Trophoblast cell (in vitro differentiated cells and primary cell): ENCODE data around the gene LYRM7.

Source experiments
- DNase-seq, 2 donors: peaks; one replicate each; pipeline ENCODE4 v3.0.0-alpha.2; 2016
- H2AFZ ChIP-seq: 2 replicates; pipeline ENCODE4 v1.6.1; 2013; ENCODE audit warnings: low read length, moderate library complexity, mild to moderate bottlenecking; ENCODE audit not compliant: insufficient read depth, poor library complexity
- H2AK5ac ChIP-seq: 2 replicates; pipeline ENCODE4 v1.6.1; 2013; ENCODE audit warnings: mild to moderate bottlenecking, low read length
- H2BK120ac ChIP-seq: 2 replicates; pipeline ENCODE4 v1.6.1; 2013; ENCODE audit warnings: low read length, mild to moderate bottlenecking, moderate library complexity; ENCODE audit not compliant: insufficient read depth, poor library complexity
- H2BK12ac ChIP-seq: 2 replicates; pipeline ENCODE4 v1.6.1; 2013; ENCODE audit warnings: mild to moderate bottlenecking, low read length, moderate library complexity
- H2BK5ac ChIP-seq: 2 replicates; pipeline ENCODE4 v1.6.1; 2013; ENCODE audit warnings: low read length, low read depth, moderate library complexity, mild to moderate bottlenecking; ENCODE audit not compliant: poor library complexity
- H3K14ac ChIP-seq: 2 replicates; pipeline ENCODE4 v1.6.1; 2013; ENCODE audit warnings: mild to moderate bottlenecking, low read length
- H3K18ac ChIP-seq: 2 replicates; pipeline ENCODE4 v1.6.1; 2013; ENCODE audit warnings: mild to moderate bottlenecking, low read length
- H3K23ac ChIP-seq: 2 replicates; pipeline ENCODE4 v1.6.1; 2013; ENCODE audit warnings: low read length
- H3K27ac ChIP-seq: 2 replicates; pipeline ENCODE4 v1.5.1; 2013; ENCODE audit warnings: low read depth, mild to moderate bottlenecking, inconsistent platforms, low read length, moderate library complexity
- H3K27me3 ChIP-seq: 2 replicates; pipeline ENCODE4 v1.6.1; 2013; ENCODE audit warnings: inconsistent platforms, mild to moderate bottlenecking, low read length, moderate library complexity; ENCODE audit not compliant: insufficient read depth
- H3K36me3 ChIP-seq, 2 experiments: 1 replicate in 1 of 2; 2 replicates in 1 of 2; pipeline ENCODE4 v1.6.1; 2013; ENCODE audit warnings: low read length in 2 of 2, mild to moderate bottlenecking in 2 of 2, moderate library complexity in 1 of 2; ENCODE audit not compliant: insufficient read depth in 2 of 2, control insufficient read depth in 1 of 2
- H3K4ac ChIP-seq: 2 replicates; pipeline ENCODE4 v1.6.1; 2013; ENCODE audit warnings: low read depth, mild to moderate bottlenecking, low read length, moderate library complexity
- H3K4me1 ChIP-seq, 2 experiments: 1 replicate in 1 of 2; 2 replicates in 1 of 2; pipeline ENCODE4 v1.6.1; 2013; ENCODE audit warnings: low read length in 2 of 2, mild to moderate bottlenecking in 2 of 2, moderate library complexity in 1 of 2; ENCODE audit not compliant: insufficient read depth in 2 of 2, control insufficient read depth in 1 of 2
- H3K4me2 ChIP-seq: 2 replicates; pipeline ENCODE4 v1.6.1; 2013; ENCODE audit warnings: inconsistent platforms, mild to moderate bottlenecking, low read length, moderate library complexity
- H3K4me3 ChIP-seq: 2 replicates; pipeline ENCODE4 v1.5.1; 2013; ENCODE audit warnings: mild to moderate bottlenecking, low read depth, low read length, inconsistent platforms
- H3K79me1 ChIP-seq: one replicate; pipeline ENCODE4 v1.6.1; 2013; ENCODE audit warnings: low read length
- H3K79me2 ChIP-seq: 2 replicates; pipeline ENCODE4 v1.6.1; 2013; ENCODE audit warnings: low read length, mild to moderate bottlenecking; ENCODE audit not compliant: control insufficient read depth, insufficient read depth, poor library complexity
- H3K9ac ChIP-seq: 2 replicates; pipeline ENCODE4 v1.6.1; 2013; ENCODE audit warnings: mild to moderate bottlenecking, low read length
- H3K9me3 ChIP-seq: 2 replicates; pipeline ENCODE4 v1.6.1; 2013; ENCODE audit warnings: low read depth, mild to moderate bottlenecking, control low read depth, inconsistent platforms, low read length; ENCODE audit not compliant: insufficient read depth
- H4K12ac ChIP-seq: 2 replicates; pipeline ENCODE4 v1.6.1; 2013; ENCODE audit warnings: low read depth, mild to moderate bottlenecking, low read length, moderate library complexity
- H4K8ac ChIP-seq: 2 replicates; pipeline ENCODE4 v1.6.1; 2013; ENCODE audit warnings: low read depth, mild to moderate bottlenecking, low read length, moderate library complexity
- H4K91ac ChIP-seq: one replicate; pipeline ENCODE4 v1.6.1; 2013; ENCODE audit warnings: low read depth, mild to moderate bottlenecking, low read length, moderate library complexity
- whole genome bisulfite sequencing: extraction: QIAGEN DNeasy Blood & Tissue Kit; methylation state at CpG from one replicate; pipeline ENCODE4 v1.1.7; 2013; ENCODE audit warnings: missing lambda C conversion rate; ENCODE audit not compliant: insufficient read length, insufficient coverage; ENCODE audit errors: extremely low coverage; 5-methylcytosine and 5-hydroxymethylcytosine counted together

The LYRM7 gene

GRCh38 chr5:131206061-131206460, 35.3 kb downstream of the LYRM7 start:
- no peak overlapping the region for H3K4ac ChIP-seq
- no peak overlapping the region for H2AFZ ChIP-seq
- H3K27me3 ChIP-seq: no peaks in the 10 kb centered on the region
- no peak overlapping the region for H3K14ac ChIP-seq
- DNase-seq: no peak
- no peak overlapping the region for H3K18ac ChIP-seq
- H3K23ac ChIP-seq: no peak overlapping the region
- no peak overlapping the region for H3K4me3 ChIP-seq
- H2BK5ac ChIP-seq: no peak overlapping the region
- no peak overlapping the region for H3K27ac ChIP-seq
- no peaks in the 10 kb centered on the region for H3K9me3 ChIP-seq
- no peaks in the 10 kb centered on the region for H3K79me1 ChIP-seq
- no peaks in the 10 kb centered on the region for H3K79me2 ChIP-seq
- no peak overlapping the region for H2AK5ac ChIP-seq
- H3K4me1 ChIP-seq: no peaks in the 10 kb centered on the region
- no peak overlapping the region for H4K91ac ChIP-seq
- no peak overlapping the region for H2BK12ac ChIP-seq
- H4K12ac ChIP-seq: no peak overlapping the region
- H2BK120ac ChIP-seq: no peak overlapping the region
- no peak overlapping the region for H3K9ac ChIP-seq
- no peak overlapping the region for H3K4me2 ChIP-seq
- WGBS: no CpG with 5 or more reads among the region's 2 CpGs
- no peaks in the 10 kb centered on the region for H3K36me3 ChIP-seq
- H4K8ac ChIP-seq: no peak overlapping the region

- Histone ChIP-seq H3K27me3 (no peaks in the 10 kb centered on the region), H3K79me2 (no peaks in the 10 kb centered on the region), H4K8ac (no peak overlapping the region), H4K12ac (no peak overlapping the region), H2AFZ (no peak overlapping the region), H2AK5ac (no peak overlapping the region), H3K27ac (no peak overlapping the region), H3K79me1 (no peaks in the 10 kb centered on the region), H3K4ac (no peak overlapping the region), H2BK120ac (no peak overlapping the region), H3K9ac (no peak overlapping the region), H3K9me3 (no peaks in the 10 kb centered on the region), H3K4me1 (no peaks in the 10 kb centered on the region), H3K14ac (no peak overlapping the region), H3K4me2 (no peak overlapping the region), H3K4me3 (no peak overlapping the region), H2BK5ac (no peak overlapping the region), H2BK12ac (no peak overlapping the region), H3K18ac (no peak overlapping the region), H4K91ac (no peak overlapping the region), H3K23ac (no peak overlapping the region), H3K36me3 (no peaks in the 10 kb centered on the region)
- WGBS: no CpG with 5 or more reads among the region's 1 CpG
- no peak for DNase-seq
These were observed 36.0 kb downstream of the LYRM7 start for GRCh38 chr5:131206772-131207171.

- no peak overlapping the region for H3K23ac ChIP-seq
- no peak overlapping the region for H3K14ac ChIP-seq
- no peaks in the 10 kb centered on the region for H3K27me3 ChIP-seq
- H3K27ac ChIP-seq: no peak overlapping the region
- H3K4ac ChIP-seq: no peak overlapping the region
- no peak overlapping the region for H4K8ac ChIP-seq
- H3K4me1 ChIP-seq: no peaks in the 10 kb centered on the region
- H2AFZ ChIP-seq: no peak overlapping the region
- H3K36me3 ChIP-seq: no peaks in the 10 kb centered on the region
- WGBS: no CpG with 5 or more reads among the region's 1 CpG
- H2BK120ac ChIP-seq: no peak overlapping the region
- H3K4me3 ChIP-seq: no peak overlapping the region
- H2AK5ac ChIP-seq: no peak overlapping the region
- H4K91ac ChIP-seq: no peak overlapping the region
- no peaks in the 10 kb centered on the region for H3K79me2 ChIP-seq
- no peaks in the 10 kb centered on the region for H3K79me1 ChIP-seq
- H3K4me2 ChIP-seq: no peak overlapping the region
- no peaks in the 10 kb centered on the region for H3K9me3 ChIP-seq
- no peak overlapping the region for H4K12ac ChIP-seq
- no peak overlapping the region for H2BK12ac ChIP-seq
- no peak overlapping the region for H2BK5ac ChIP-seq
- H3K18ac ChIP-seq: no peak overlapping the region
- no peak overlapping the region for H3K9ac ChIP-seq
- no peak for DNase-seq
These were observed 38.4 kb downstream of the LYRM7 start for GRCh38 chr5:131209175-131209505.

- no peak overlapping the region for H3K18ac ChIP-seq
- H3K27me3 ChIP-seq: no peaks in the 10 kb centered on the region
- no peak overlapping the region for H2AFZ ChIP-seq
- H3K4ac ChIP-seq: no peak overlapping the region
- no peaks in the 10 kb centered on the region for H3K79me1 ChIP-seq
- no peak overlapping the region for H4K12ac ChIP-seq
- no peaks in the 10 kb centered on the region for H3K79me2 ChIP-seq
- no peak overlapping the region for H3K23ac ChIP-seq
- no peaks in the 10 kb centered on the region for H3K9me3 ChIP-seq
- H3K36me3 ChIP-seq: no peaks in the 10 kb centered on the region
- H2BK12ac ChIP-seq: no peak overlapping the region
- WGBS: no CpG with 5 or more reads among the region's 6 CpGs
- no peak overlapping the region for H4K8ac ChIP-seq
- no peak overlapping the region for H3K14ac ChIP-seq
- no peak overlapping the region for H3K4me2 ChIP-seq
- H4K91ac ChIP-seq: no peak overlapping the region
- H3K9ac ChIP-seq: no peak overlapping the region
- H2AK5ac ChIP-seq: no peak overlapping the region
- DNase-seq: peak in 1 of 2 donors; percentile 38
- no peak overlapping the region for H3K4me3 ChIP-seq
- H2BK120ac ChIP-seq: no peak overlapping the region
- no peak overlapping the region for H3K27ac ChIP-seq
- no peak overlapping the region for H2BK5ac ChIP-seq
- no peaks in the 10 kb centered on the region for H3K4me1 ChIP-seq
These were observed 38.9 kb downstream of the LYRM7 start for GRCh38 chr5:131209506-131210150.
